HG03045 (cell line): ENCODE measurements around the gene DUSP15.
"Not testable (repeated sequence)": the region's sequence is repeated elsewhere in the genome, so short reads cannot be mapped to it uniquely, and the experiment has no call there.

ENCODE experiments used
- ATAC-seq: cut with Tn5 transposase; IDR thresholded peaks from one replicate; pipeline ENCODE4 v1.9.1; 2021; ENCODE audit warnings: mild to moderate bottlenecking, moderate library complexity; ENCODE audit not compliant: unreplicated experiment

Gene DUSP15

GRCh38 chr20:31840906-31841816, 29.2 kb downstream of the DUSP15 start:
- ATAC-seq, result no peak

- ATAC-seq, result no peak
Measured at GRCh38 chr20:31839782-31840487, 30.4 kb downstream of the DUSP15 start.

GRCh38 chr20:31838646-31839292, 31.6 kb downstream of the DUSP15 start:
- no peak for ATAC-seq

GRCh38 chr20:31837896-31838397, 32.4 kb downstream of the DUSP15 start:
- no peak for ATAC-seq

GRCh38 chr20:31836853-31837608, 33.3 kb downstream of the DUSP15 start:
- ATAC-seq, result no peak

- peak; percentile 62 for ATAC-seq
Measured at GRCh38 chr20:31835977-31836852, 34.1 kb downstream of the DUSP15 start.

GRCh38 chr20:31835554-31835953, 34.8 kb downstream of the DUSP15 start:
- no peak for ATAC-seq

- no peak for ATAC-seq
Measured at GRCh38 chr20:31833931-31834521, 36.3 kb downstream of the DUSP15 start.

- ATAC-seq, result no peak
Measured at GRCh38 chr20:31833130-31833930, 37.0 kb downstream of the DUSP15 start.

- no peak for ATAC-seq
Measured at GRCh38 chr20:31831771-31832306, 38.5 kb downstream of the DUSP15 start.

GRCh38 chr20:31831211-31831610, 39.1 kb downstream of the DUSP15 start:
- ATAC-seq, result no peak

GRCh38 chr20:31830406-31830981, 39.8 kb downstream of the DUSP15 start:
- no peak for ATAC-seq

- ATAC-seq, result no peak
Measured at GRCh38 chr20:31829731-31830130, 40.6 kb downstream of the DUSP15 start.

GRCh38 chr20:31828016-31828415, 42.3 kb downstream of the DUSP15 start:
- ATAC-seq, result not testable (repeated sequence)

GRCh38 chr20:31827059-31827458, 43.3 kb downstream of the DUSP15 start:
- no peak for ATAC-seq

- ATAC-seq, result no peak
Measured at GRCh38 chr20:31826074-31826473, 44.3 kb downstream of the DUSP15 start.

GRCh38 chr20:31824554-31825313, 45.6 kb downstream of the DUSP15 start:
- no peak for ATAC-seq
